Peyer's patch (tissue), 4 donors: ENCODE measurements around the gene PTPN22.

Experiments used
- CTCF ChIP-seq, 6 experiments: fragments of 450-650 bp in 4 of 6; fragments of 200-600 bp in 2 of 6; sonication (generic) in 1 of 6; IDR thresholded peaks; one replicate each; pipeline ENCODE4 v1.5.1; 2017 to 2019; ENCODE audit warnings: antibody characterized with exemption in 6 of 6, mild to moderate bottlenecking in 3 of 6, moderate library complexity in 1 of 6
- POLR2A ChIP-seq, 2 donors: fragments of 450-650 bp; IDR thresholded peaks; one replicate each; pipeline ENCODE4 v1.5.1; 2017; ENCODE audit warnings: antibody characterized with exemption in 2 of 2, mild to moderate bottlenecking in 2 of 2, moderate library complexity in 2 of 2

- no peak for TF ChIP-seq CTCF (IDR thresholded peaks at IDR 0.05)
- TF ChIP-seq POLR2A (IDR thresholded peaks at IDR 0.05): no peak
Observed at GRCh38 chr1:113818578-113818977, 52.9 kb downstream of the PTPN22 start.
